GM23338 (cell line): ENCODE results near the gene ZNF19. TPM values are rescaled to one million over a fixed set of nuclear protein-coding genes. Genes with fewer than 3 reads are reported as not detected.

Source experiments
- CREB1 ChIP-seq: fragments of 250-450 bp; sonication (Bioruptor Pico); IDR thresholded peaks from 2 replicates; pipeline ENCODE4 v1.5.0; 2020; ENCODE audit warnings: low read depth, mild to moderate bottlenecking, moderate library complexity
- JUNB ChIP-seq: IDR thresholded peaks from one replicate; pipeline ENCODE4 v1.6.1; 2016; ENCODE audit warnings: antibody characterized with exemption; ENCODE audit not compliant: unreplicated experiment
- NANOG ChIP-seq: IDR thresholded peaks from 2 replicates; pipeline ENCODE4 v1.6.1; 2016; ENCODE audit warnings: antibody characterized with exemption, borderline replicate concordance
- ZNF114 ChIP-seq: fragments of 250-450 bp; sonication (Bioruptor Pico); IDR thresholded peaks from 2 replicates; pipeline ENCODE4 v1.5.0; 2020; ENCODE audit warnings: mild to moderate bottlenecking, moderate library complexity
- ZNF331 ChIP-seq: fragments of 250-450 bp; sonication (Bioruptor Pico); IDR thresholded peaks from 2 replicates; pipeline ENCODE4 v1.5.0; 2020; ENCODE audit warnings: low read depth, mild to moderate bottlenecking, moderate library complexity
- polyA plus RNA-seq: library from polyadenylated mRNA; unstranded; fragments of >200 nt; fragmentation: Nextera tagmentation; extraction: Ambion mirVana; gene quantifications from 2 replicates; pipeline ENCODE4 v1.2.1, GENCODE V29; 2016
- total RNA-seq: library from RNA; depleted of rRNA; stranded (reverse); fragments of >200 nt; shearing (Covaris generic); gene quantifications from 2 replicates; pipeline ENCODE4 v1.2.3, GENCODE V29; 2014
- TF ChIP-seq, protein P1 (sequence below): fragments of 250-450 bp; sonication (Bioruptor Pico); IDR thresholded peaks from 2 replicates; pipeline ENCODE4 v1.5.0; 2020; ENCODE audit warnings: mild to moderate bottlenecking, moderate library complexity
- TF ChIP-seq, protein P2 (sequence below), 2 experiments: fragments of 200-600 bp in 1 of 2; sonication (generic) in 1 of 2; conservative IDR thresholded peaks; 2 replicates each; pipeline versions ENCODE4 v1.5.1 to v1.6.1; 2016 to 2017; ENCODE audit warnings: antibody characterized with exemption in 2 of 2, low read depth in 2 of 2, mild to moderate bottlenecking in 2 of 2, moderate library complexity in 1 of 2

ZNF19 gene
- total and polyA plus RNA-seq, 2 experiments from 2014 or later: 1.0 to 4.8 TPM

DNA sequence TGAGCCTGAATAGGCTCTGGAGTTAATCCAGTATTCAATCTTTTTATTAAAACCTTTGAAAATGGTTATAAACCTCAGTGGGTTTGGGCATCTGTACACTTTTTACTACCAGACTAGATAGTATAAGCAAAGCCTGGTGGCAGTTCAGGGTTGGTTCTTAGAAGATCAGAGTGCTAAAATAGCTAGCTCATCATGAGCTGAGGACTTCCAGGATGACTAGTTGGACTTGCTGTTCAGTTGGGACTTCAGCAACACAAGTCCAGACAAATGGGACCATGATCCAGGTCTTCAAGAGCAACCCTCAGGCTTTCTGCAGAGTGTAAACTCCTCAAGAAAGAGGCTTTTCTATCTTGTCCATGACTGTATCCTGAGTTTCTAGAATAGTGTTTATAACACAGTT is 1.2 kb upstream of the ZNF19 start (continued):
- TF ChIP-seq, protein P1, sequence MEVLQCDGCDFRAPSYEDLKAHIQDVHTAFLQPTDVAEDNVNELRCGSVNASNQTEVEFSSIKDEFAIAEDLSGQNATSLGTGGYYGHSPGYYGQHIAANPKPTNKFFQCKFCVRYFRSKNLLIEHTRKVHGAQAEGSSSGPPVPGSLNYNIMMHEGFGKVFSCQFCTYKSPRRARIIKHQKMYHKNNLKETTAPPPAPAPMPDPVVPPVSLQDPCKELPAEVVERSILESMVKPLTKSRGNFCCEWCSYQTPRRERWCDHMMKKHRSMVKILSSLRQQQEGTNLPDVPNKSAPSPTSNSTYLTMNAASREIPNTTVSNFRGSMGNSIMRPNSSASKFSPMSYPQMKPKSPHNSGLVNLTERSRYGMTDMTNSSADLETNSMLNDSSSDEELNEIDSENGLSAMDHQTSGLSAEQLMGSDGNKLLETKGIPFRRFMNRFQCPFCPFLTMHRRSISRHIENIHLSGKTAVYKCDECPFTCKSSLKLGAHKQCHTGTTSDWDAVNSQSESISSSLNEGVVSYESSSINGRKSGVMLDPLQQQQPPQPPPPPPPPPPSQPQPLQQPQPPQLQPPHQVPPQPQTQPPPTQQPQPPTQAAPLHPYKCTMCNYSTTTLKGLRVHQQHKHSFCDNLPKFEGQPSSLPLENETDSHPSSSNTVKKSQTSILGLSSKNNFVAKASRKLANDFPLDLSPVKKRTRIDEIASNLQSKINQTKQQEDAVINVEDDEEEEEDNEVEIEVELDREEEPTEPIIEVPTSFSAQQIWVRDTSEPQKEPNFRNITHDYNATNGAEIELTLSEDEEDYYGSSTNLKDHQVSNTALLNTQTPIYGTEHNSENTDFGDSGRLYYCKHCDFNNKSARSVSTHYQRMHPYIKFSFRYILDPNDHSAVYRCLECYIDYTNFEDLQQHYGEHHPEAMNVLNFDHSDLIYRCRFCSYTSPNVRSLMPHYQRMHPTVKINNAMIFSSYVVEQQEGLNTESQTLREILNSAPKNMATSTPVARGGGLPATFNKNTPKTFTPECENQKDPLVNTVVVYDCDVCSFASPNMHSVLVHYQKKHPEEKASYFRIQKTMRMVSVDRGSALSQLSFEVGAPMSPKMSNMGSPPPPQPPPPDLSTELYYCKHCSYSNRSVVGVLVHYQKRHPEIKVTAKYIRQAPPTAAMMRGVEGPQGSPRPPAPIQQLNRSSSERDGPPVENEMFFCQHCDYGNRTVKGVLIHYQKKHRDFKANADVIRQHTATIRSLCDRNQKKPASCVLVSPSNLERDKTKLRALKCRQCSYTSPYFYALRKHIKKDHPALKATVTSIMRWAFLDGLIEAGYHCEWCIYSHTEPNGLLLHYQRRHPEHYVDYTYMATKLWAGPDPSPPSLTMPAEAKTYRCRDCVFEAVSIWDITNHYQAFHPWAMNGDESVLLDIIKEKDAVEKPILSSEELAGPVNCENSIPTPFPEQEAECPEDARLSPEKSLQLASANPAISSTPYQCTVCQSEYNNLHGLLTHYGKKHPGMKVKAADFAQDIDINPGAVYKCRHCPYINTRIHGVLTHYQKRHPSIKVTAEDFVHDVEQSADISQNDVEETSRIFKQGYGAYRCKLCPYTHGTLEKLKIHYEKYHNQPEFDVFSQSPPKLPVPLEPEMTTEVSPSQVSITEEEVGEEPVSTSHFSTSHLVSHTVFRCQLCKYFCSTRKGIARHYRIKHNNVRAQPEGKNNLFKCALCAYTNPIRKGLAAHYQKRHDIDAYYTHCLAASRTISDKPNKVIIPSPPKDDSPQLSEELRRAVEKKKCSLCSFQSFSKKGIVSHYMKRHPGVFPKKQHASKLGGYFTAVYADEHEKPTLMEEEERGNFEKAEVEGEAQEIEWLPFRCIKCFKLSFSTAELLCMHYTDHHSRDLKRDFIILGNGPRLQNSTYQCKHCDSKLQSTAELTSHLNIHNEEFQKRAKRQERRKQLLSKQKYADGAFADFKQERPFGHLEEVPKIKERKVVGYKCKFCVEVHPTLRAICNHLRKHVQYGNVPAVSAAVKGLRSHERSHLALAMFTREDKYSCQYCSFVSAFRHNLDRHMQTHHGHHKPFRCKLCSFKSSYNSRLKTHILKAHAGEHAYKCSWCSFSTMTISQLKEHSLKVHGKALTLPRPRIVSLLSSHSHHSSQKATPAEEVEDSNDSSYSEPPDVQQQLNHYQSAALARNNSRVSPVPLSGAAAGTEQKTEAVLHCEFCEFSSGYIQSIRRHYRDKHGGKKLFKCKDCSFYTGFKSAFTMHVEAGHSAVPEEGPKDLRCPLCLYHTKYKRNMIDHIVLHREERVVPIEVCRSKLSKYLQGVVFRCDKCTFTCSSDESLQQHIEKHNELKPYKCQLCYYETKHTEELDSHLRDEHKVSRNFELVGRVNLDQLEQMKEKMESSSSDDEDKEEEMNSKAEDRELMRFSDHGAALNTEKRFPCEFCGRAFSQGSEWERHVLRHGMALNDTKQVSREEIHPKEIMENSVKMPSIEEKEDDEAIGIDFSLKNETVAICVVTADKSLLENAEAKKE (CRISPR knock-in tag): no peak
- TF ChIP-seq, protein P2, sequence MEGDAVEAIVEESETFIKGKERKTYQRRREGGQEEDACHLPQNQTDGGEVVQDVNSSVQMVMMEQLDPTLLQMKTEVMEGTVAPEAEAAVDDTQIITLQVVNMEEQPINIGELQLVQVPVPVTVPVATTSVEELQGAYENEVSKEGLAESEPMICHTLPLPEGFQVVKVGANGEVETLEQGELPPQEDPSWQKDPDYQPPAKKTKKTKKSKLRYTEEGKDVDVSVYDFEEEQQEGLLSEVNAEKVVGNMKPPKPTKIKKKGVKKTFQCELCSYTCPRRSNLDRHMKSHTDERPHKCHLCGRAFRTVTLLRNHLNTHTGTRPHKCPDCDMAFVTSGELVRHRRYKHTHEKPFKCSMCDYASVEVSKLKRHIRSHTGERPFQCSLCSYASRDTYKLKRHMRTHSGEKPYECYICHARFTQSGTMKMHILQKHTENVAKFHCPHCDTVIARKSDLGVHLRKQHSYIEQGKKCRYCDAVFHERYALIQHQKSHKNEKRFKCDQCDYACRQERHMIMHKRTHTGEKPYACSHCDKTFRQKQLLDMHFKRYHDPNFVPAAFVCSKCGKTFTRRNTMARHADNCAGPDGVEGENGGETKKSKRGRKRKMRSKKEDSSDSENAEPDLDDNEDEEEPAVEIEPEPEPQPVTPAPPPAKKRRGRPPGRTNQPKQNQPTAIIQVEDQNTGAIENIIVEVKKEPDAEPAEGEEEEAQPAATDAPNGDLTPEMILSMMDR (conservative IDR thresholded peaks at IDR 0.05; ENCODE audit: low read depth in 2 of 2): no peak
- TF ChIP-seq ZNF331 (CRISPR knock-in tag) (no peak), NANOG (no peak), JUNB (no peak), ZNF114 (CRISPR knock-in tag) (no peak), CREB1 (CRISPR knock-in tag) (no peak)
